Activated effector memory CD4-positive, alpha-beta T cell treated with Interleukin-2 at 50 U/mL for 16 hours (primary cell): ENCODE data around the gene GDE1.

ENCODE experiments used
- DNase-seq: peaks from one replicate; pipeline ENCODE4 v3.0.0-alpha.2; 2020

The GDE1 gene

DNA sequence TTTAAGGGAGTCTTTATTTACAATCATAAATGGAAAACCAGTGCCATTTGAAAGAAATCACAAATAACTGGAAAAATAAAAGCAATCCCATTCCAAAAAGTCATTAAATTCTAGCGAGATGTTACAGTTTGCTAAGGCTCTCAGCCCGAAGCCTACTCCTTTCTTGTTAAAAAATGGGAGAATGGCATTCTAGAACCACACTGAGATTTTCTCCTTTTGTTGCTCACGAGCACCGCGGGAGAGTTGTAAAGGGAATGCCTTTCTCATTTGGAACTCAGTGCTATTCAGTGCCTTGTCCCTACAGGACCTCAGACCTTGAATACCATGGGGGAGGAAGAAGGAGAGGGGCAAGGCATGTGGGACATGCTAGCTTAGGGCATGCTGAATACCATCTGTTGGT is 36.3 kb downstream of the GDE1 start:
- DNase-seq, result no peak

GRCh38 chr16:19484096-19484495 is 37.8 kb downstream of the GDE1 start:
- DNase-seq, result no peak

GRCh38 chr16:19482291-19482690 is 39.6 kb downstream of the GDE1 start:
- no peak for DNase-seq

DNA sequence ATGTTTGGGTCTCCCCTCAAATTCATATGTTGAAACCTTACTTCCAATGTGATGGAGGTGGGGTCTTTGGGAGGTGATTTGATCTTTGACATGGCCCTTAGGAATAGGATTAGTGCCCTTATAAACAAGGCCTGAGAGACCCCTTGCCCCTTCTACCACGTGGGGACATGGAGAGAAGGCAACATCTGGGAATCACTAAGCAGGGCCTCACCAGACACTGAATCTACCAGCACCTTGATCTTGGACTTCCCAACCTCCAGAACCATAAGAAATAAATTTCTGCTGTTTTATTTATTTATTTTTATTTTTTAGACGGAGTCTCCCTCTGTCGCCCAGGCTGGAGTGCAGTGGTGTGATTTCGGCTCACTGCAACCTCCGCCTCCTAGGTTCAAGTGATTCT is 40.1 kb downstream of the GDE1 start:
- no peak for DNase-seq

- DNase-seq, result no peak
Observed at GRCh38 chr16:19481296-19481695, 40.6 kb downstream of the GDE1 start.

GRCh38 chr16:19479302-19479721 is 42.6 kb downstream of the GDE1 start:
- no peak for DNase-seq

- no peak for DNase-seq
Observed at GRCh38 chr16:19478505-19478904, 43.4 kb downstream of the GDE1 start.

GRCh38 chr16:19474617-19475016 is 47.3 kb downstream of the GDE1 start:
- DNase-seq, result no peak

DNA sequence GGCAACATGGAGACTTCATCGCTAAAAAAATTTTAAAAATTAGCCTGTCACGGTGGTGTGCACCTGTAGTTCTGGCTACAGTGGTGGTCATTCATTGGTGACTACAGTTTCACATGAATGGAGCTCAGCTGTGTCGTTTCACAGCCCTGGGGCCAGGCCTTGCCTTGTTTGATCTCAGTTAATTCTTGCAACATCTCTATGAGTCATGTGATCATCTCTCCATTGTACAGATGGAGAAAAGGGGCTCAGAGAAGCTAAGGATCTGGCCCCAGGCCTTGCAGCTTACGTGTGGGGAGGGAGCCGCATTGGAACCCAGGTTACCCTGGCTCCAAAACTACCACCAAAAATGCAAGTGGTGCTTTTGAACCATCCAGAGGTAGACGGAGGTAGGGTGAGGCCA is 49.4 kb downstream of the GDE1 start:
- DNase-seq, result no peak

DNA sequence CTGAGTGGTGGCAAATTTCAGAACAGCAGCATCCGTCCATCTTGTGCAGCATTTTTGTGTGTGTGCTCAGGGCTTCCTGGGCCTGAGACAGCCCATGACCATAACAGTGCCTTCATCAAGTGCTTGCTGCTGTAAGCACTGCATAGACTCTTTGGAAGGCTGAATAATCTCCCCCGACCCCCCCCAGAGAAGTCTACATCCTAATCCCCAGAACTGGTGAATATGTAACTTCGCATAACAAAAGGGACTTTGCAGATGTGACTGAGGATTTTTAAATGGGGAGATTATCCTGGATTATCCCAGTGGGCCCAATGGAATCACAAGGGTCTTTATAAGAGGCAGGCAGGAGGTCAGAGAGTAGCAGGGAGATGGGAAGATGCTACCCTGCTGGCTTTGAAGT is 53.6 kb downstream of the GDE1 start:
- no peak for DNase-seq

DNA sequence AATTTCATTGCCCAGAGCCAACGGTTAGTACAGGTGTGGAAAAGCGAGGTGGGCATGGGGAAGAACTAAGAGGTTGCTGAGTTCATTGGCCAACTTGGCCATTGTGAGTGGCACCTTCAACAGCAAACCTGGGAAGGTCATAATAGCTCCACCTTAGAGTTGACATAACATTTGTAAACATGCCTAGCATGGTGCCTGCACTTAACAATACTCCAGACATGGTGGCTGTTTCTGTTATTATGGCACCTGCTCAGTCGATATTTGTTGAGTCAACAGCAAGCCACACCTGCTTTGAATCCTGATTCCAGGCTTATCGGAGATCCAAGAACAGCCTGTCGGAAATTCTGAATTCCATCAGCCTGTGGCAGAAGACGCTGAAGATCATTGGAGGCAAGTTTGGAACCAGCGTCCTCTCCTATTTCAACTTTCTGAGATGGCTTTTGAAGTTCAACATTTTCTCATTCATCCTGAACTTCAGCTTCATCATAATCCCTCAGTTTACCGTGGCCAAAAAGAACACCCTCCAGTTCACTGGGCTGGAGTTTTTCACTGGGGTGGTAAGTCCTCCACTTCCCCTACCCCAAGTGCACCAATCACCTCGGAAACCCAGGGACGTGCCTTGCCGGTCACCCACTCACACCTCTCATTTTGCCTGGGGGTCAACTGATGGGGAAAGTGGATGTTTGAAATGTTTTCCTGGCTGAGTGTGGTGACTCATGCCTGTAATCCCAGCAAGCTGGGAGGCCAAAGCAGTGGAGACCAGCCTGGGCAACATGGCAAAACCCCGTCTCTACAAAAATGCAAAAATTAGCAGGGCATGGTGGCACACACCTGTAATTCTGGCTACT is 58.2 kb downstream of the GDE1 start:
- DNase-seq, result no peak

GRCh38 chr16:19460397-19460796 is 61.5 kb downstream of the GDE1 start:
- no peak for DNase-seq

DNA sequence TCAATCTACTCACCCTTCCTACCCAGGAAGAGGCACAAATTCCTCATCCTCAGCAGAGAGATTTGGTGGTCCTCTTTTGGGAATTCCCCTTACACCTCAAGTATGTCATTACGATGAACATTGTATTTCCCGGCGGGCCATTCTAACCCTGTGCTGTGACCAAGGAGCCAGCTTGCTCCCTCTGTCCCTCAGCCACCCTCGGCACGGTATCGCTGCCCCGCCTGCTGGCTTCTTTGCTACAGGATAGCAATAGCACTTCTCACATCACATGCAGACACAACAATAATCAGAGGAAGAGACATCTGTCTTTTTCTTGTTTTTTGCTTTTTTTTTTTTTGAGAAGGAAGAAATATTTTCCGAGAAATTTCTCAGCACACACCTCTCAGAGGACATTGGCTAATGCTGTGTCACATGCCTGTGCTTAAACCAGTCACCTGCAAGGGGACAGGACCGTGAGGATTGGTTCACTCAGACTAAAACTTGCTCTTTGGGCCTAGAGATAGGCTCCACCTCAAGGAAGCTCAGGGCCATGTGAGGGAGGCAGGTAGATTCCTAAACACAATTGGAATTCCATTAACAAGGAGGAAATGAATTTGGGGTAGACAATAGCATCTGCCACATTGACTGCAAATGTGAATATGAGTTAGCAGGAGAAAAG is 63.0 kb downstream of the GDE1 start:
- DNase-seq, result no peak
